Activated T-cell treated with anti-CD3 and anti-CD28 coated beads for 4 hours (primary cell): ENCODE measurements around the gene NOB1.
"Not testable (repeated sequence)": the region's sequence is repeated elsewhere in the genome, so short reads cannot be mapped to it uniquely, and the experiment has no call there.

Experiments
- DNase-seq: peaks from one replicate; pipeline ENCODE4 v3.0.0-alpha.2; 2020

Gene NOB1

GRCh38 chr16:69757375-69757774 lies 2.6 kb upstream of the NOB1 start:
- not testable (repeated sequence) for DNase-seq

GRCh38 chr16:69756705-69757104 lies 2.0 kb upstream of the NOB1 start:
- DNase-seq = no peak

GRCh38 chr16:69754143-69754468 lies 620 bp downstream of the NOB1 start:
- no peak for DNase-seq

- DNase-seq = no peak
These were observed 5.9 kb downstream of the NOB1 start for GRCh38 chr16:69748694-69749345.

DNA sequence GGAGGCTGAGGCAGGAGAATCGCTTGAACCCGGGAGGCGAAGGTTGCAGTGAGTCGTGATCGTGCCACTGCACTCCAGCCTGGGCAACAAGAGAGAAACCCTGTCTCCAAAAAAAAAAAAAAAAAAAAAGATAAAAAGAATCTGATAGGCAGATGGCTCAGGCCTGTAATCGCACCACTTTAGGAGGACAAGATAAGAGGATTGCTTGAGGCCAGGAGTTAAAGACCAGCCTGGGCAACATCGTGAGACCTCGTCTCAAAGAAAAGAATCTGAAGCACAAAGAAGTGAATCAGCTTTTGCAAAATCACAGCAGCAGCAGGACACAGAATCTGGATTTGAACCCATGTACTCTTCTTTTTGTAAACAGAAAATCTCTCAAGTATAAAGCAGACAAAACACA lies 7.6 kb downstream of the NOB1 start:
- no peak for DNase-seq

- no peak for DNase-seq
These were observed 8.8 kb downstream of the NOB1 start for GRCh38 chr16:69745959-69746358.

DNA sequence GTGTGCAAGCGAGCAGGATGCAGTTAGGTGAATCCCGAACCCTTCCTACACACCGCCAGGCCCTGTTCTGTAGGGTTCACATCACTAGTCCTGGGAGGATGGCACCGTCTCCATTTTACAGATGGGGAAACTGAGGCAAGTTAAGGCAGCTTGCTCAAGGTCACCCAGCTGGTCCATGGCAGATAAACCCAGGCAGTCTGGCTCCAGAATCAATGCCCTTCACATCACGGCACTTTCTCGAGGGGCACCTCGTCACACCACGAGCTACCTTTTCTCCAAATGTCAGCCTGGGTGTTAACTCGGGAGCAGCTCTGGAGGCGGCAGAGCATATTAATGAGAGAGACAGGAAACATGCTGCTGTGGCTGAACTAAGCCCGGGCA lies 9.5 kb downstream of the NOB1 start:
- DNase-seq = no peak

DNA sequence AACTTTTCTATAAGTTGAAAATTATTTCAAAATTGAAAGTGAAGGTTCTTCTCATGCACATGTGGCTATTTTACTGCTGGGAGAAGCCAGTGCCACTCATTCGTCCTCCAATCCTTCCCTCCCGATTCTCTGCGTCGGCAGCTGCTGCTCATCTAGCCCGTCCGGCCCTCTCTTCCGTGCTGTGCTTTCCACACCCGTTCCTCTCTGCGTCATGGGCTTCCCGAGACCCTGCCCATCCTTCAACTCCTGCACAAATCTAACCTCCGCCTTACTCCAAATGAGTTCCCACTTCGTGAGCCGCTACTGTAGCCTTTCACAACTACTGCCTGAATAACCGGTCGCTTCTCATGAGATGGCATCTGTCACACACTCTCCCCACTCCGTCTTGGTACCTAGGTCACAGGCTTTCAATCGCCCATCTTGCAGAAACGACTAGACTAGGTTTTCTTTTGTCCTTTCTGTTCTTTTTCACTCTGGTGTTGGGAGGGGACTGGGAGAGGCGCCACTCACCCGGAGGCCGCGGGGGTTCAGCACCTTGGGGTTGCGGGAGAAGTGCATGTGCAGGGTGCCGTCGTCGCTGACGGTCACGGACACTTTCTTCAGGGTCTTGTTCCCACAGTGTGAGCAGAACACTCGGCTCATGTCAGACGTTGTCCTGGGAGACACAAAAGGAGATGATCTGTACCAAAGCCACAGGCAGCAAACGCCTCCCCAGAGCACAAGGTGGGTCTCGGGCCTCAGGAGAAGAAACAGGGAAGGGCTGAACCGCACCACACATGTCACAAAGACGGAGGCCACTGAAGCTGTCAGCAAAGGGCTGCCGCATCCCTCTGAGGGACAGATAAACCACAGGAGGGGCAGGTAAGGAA lies 10.1 kb downstream of the NOB1 start:
- no peak for DNase-seq

- DNase-seq = no peak
These were observed 12.5 kb downstream of the NOB1 start for GRCh38 chr16:69741951-69742904.

DNA sequence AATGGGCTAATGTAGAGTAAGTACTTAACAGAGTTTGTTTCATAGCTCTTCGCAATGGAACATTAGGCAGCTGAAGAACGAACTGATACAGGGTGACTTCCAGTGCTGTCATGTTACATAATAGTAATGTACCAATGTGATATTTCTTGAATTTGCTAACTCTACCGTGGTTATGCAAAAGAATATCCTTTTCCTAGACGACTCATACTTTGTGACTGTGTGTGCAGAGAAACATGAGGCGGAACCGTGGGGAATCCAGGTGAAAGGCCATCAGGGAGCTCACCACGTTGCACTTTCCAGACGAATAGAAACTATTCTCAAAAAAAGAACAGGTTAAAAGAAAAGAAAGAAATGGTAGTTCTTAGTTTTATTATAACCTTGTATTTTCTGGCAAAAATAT lies 13.2 kb downstream of the NOB1 start:
- no peak for DNase-seq

DNA sequence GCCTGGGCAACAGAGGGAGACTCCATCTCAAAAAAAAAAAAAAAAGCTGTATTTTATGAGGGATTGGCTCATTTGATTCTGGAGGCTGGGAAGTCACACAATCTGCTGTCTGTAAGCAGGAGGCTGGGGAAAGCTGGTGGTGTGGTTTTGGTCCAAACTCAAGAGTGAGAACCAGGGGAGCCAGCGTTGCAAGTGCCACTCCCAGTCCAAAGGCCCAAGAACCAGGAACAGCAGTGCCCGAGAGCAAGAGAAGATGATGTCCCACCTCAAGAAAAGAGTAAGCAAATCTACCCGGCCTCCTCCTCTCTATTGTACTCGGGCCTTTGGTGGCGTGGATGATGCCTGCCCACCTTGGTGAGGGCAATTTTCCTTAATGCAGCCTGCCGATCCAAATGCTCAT lies 22.6 kb downstream of the NOB1 start:
- no peak for DNase-seq

DNA sequence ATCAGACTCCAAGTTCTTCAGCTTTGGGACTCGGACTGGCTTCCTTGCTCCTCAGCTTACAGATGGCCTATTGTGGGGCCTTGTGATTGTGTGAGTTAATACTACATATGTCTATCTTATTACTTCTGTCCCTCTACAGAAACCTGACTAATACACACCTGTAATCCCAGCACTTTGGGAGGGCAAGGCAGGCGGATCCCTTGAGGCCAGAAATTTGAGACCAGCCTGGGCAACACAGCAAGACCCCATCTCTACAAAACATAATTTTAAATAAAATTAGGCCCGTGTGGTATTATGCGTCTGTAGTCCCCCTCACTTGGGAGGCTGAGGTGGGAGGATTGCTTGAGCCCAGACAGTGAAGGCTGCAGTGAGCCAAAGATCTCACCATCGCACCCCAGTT lies 23.4 kb downstream of the NOB1 start:
- DNase-seq = not testable (repeated sequence)

DNA sequence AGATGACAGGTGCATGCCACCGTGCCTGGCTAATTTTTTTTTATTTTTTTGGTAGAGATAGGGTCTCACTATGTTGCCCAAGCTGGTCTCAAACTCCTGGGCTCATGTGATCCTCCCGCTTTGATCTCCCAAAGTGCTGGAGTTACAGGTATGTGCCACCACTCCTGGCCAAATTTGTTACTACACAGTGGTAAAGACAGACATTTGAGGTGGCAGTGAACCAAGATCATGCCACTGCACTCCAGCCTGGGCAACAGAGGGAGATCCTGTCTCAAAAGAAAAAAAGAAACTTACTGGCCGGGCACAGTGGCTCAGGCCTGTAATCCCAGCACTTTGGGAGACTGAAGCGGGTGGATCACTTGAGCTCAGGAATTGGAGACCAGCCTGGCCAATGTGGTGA lies 25.7 kb downstream of the NOB1 start:
- not testable (repeated sequence) for DNase-seq

DNA sequence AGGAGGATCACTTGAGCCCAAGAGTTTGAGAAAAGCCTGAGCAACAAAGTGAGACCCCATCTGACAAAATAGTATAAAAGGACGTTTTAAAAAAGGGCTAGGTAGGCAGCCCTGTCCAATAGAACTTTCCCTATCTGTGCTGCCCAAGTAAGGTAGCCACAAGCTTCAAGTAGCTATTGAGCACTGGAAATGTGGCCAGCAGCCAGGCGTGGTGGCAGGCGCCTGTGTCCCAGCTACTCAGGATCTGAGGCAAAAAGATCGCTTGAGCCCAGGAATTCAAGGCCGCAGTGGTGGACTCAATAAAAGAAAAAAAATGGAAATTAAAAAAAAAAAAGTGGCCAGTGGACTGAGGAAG lies 26.8 kb downstream of the NOB1 start:
- DNase-seq = no peak

- DNase-seq = peak; percentile 73
These were observed 28.2 kb downstream of the NOB1 start, which contains the start of gene NQO1 for GRCh38 chr16:69726313-69727060. TSS of gene NQO1 (minus strand) at chr16:69726560. CDS start at chr16:69726439, 121 bp downstream.

DNA sequence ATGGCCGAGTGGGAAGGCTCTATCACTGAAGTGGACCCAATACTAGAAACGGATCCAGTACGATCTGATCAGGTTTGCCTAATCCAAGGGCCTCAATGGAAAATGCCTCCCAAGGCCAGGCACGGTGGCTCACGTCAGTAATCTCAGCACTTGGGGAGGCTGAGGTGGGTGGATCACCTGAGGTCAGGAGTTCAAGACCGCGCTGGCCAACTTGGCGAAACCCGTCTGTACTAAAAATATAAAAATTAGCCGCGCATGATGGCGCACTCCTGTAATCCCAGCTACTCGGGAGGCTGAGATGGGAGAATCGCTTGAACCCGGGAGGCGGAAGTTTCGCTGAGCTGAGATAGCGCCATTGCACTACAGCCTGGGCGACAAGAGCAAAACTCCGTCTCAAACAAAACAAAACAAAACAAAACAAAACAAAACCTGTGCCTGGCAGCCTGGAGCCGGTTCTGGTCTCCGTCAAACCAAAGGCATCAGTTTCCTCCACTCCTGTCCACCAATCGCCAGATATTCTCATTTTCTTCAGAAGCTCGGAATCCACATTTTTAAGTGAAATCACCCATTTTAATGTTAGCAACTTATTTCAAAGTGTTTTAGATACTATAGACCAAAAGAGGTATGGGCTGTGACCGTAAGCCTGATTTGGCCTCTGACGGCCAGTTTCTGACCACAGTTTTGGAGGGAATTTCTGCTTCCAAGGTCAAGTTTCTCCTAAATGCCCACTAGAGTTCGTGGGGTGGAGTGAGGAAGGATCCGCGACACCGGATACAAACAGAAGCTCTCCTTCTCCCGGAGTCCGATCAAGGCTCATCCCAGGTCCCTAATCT lies 29.0 kb downstream of the NOB1 start:
- no peak for DNase-seq

DNA sequence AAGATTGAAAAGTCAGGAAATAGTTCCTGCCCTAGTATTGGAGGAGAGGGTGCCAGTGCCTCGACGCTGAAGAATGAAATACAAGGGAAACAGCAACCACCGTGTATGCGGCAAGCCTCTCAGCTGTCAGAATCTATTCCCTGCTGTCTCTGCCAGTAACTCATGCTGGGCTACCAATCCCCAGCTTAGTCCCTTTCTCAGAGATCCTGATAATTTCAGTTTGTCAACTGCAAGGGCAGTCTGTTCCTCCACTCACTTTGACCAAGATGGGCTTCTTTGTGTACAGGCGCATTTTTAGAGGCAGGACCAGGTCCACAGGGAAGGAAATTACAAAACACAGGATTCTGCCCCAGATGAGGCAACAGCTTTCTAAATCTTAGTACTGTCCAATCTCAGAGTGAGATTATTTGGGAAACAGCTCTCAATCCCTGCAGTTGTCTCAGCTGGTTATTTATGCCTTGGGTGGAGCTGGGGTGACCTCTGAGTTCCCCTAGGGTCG lies 29.7 kb downstream of the NOB1 start:
- DNase-seq = no peak

- DNase-seq = no peak
These were observed 30.3 kb downstream of the NOB1 start for GRCh38 chr16:69724414-69724873.

DNA sequence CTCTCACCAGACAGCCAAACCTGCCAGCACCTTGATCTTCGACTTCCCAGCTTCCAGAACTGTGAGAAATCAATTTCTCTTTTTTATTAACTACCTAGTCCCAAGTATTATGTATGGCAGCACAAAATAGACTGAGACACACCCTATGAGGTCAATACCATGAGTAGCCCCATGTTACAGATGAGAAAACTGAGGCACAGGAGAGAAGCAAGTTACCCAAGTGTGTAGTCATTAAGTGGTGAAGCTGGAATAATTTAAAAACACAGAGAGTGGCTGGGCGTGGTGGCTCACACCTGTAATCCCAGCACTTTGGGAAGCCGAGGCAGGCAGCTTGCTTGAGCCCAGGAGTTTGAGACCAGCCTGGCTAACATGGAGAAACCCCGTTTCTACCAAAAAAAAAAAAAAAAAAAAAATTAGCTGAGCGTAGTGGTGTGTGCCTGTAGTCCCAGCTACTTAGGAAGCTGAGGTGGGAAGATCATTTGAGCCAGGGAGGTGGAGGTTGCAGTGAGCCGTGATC lies 33.2 kb downstream of the NOB1 start:
- DNase-seq = no peak

DNA sequence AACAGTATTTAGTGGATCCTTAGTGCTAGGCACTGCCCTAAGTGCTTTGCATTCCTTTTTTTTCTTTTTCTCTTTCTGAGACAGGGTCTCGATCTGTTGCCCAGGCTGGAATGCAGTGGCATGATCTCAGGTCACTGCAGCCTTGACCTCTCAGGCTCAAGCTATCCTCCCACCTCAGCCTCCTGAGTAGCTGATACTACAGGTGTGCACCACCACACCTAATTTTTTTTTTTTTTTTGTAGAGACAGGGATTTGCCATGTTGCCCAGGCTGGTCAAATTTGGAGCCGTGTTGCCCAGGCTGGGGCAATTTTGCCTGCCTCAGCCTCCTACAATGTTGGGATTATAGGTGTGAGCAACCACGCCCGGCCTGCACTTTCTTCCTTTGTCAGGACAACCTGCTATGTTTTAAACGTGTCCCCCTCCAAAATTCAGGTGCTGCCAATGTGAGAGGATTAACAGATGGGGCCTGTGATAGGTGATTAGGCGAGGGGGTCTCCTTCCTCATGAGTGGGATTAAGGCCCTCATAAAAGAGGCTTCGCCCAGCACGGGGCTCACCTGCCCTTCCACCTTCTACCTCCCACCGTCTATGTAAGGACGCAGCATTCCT lies 33.8 kb downstream of the NOB1 start:
- no peak for DNase-seq
